ENCODE results near the gene PEX14. TPM values are rescaled to one million over a fixed set of nuclear protein-coding genes. Genes with fewer than 3 reads are reported as not detected.

Gene PEX14
- total RNA-seq, 2 donors from 2014 or later = 19.5 to 29.3 TPM

- no peak overlapping the region for H3K27ac ChIP-seq
- no peak for DNase-seq
- no peak for TF ChIP-seq CTCF (IDR thresholded peaks at IDR 0.05)
- intact Hi-C loops (cut with DNase I) = no loop called here
- no peak overlapping the region for H3K4me3 ChIP-seq
- H3K36me3 ChIP-seq = no peaks in the 10 kb centered on the region
- H3K9ac ChIP-seq (ENCODE audit: low read depth in 2 of 2, low read length in 2 of 2) = no peak overlapping the region
- no peaks in the 10 kb centered on the region for H3K27me3 ChIP-seq
- no peaks in the 10 kb centered on the region for H3K9me3 ChIP-seq
- H3K4me1 ChIP-seq = no peaks in the 10 kb centered on the region
Observed at GRCh38 chr1:10585242-10585641, 110.5 kb downstream of the PEX14 start.

- H3K36me3 ChIP-seq = no peaks in the 10 kb centered on the region
- no peak for TF ChIP-seq CTCF (IDR thresholded peaks at IDR 0.05)
- no peaks in the 10 kb centered on the region for H3K27me3 ChIP-seq
- H3K4me1 ChIP-seq = no peaks in the 10 kb centered on the region
- no peak for DNase-seq
- intact Hi-C loops (cut with DNase I) = no loop called here
- no peak overlapping the region for H3K4me3 ChIP-seq
- H3K9ac ChIP-seq (ENCODE audit: low read depth in 2 of 2, low read length in 2 of 2) = no peak overlapping the region
- no peak overlapping the region for H3K27ac ChIP-seq
- H3K9me3 ChIP-seq = no peaks in the 10 kb centered on the region
Observed at GRCh38 chr1:10586125-10586524, 111.4 kb downstream of the PEX14 start.

- H3K36me3 ChIP-seq = no peaks in the 10 kb centered on the region
- no peak overlapping the region for H3K27ac ChIP-seq
Observed at GRCh38 chr1:10588640-10589039, 113.9 kb downstream of the PEX14 start.

GRCh38 chr1:10589074-10589473, 114.3 kb downstream of the PEX14 start:
- H3K36me3 ChIP-seq = no peaks in the 10 kb centered on the region
- no peak overlapping the region for H3K9ac ChIP-seq (ENCODE audit: low read depth in 2 of 2, low read length in 2 of 2)
- TF ChIP-seq CTCF (IDR thresholded peaks at IDR 0.05) = no peak
- H3K4me1 ChIP-seq = no peaks in the 10 kb centered on the region
- no peak for DNase-seq
- intact Hi-C loops (cut with DNase I) = no loop called here
- no peak overlapping the region for H3K27ac ChIP-seq
- H3K9me3 ChIP-seq = no peaks in the 10 kb centered on the region
- H3K4me3 ChIP-seq = no peak overlapping the region
- no peaks in the 10 kb centered on the region for H3K27me3 ChIP-seq

More at GRCh38 chr1:10588640-10589039, 113.9 kb downstream of the PEX14 start:
- intact Hi-C loops (cut with DNase I) = no loop called here
- no peaks in the 10 kb centered on the region for H3K27me3 ChIP-seq
- no peak for TF ChIP-seq CTCF (IDR thresholded peaks at IDR 0.05)
- DNase-seq = no peak
- no peaks in the 10 kb centered on the region for H3K4me1 ChIP-seq
- no peak overlapping the region for H3K9ac ChIP-seq (ENCODE audit: low read depth in 2 of 2, low read length in 2 of 2)
- no peak overlapping the region for H3K4me3 ChIP-seq
- no peaks in the 10 kb centered on the region for H3K9me3 ChIP-seq

- H3K36me3 ChIP-seq = no peaks in the 10 kb centered on the region
- intact Hi-C loops (cut with DNase I) = no loop called here
- H3K9ac ChIP-seq (ENCODE audit: low read depth in 2 of 2, low read length in 2 of 2) = no peak overlapping the region
- TF ChIP-seq CTCF (IDR thresholded peaks at IDR 0.05) = no peak
- H3K27ac ChIP-seq = no peak overlapping the region
- no peaks in the 10 kb centered on the region for H3K4me1 ChIP-seq
- H3K9me3 ChIP-seq = no peaks in the 10 kb centered on the region
- DNase-seq = no peak
- H3K27me3 ChIP-seq = no peaks in the 10 kb centered on the region
- H3K4me3 ChIP-seq = no peak overlapping the region
Observed at GRCh38 chr1:10591010-10591409, 116.3 kb downstream of the PEX14 start.

GRCh38 chr1:10592373-10592772, 117.6 kb downstream of the PEX14 start:
- H3K4me3 ChIP-seq = no peak overlapping the region
- no peak for TF ChIP-seq CTCF (IDR thresholded peaks at IDR 0.05)
- no peak overlapping the region for H3K9ac ChIP-seq (ENCODE audit: low read depth in 2 of 2, low read length in 2 of 2)
- intact Hi-C loops (cut with DNase I) = no loop called here
- no peaks in the 10 kb centered on the region for H3K9me3 ChIP-seq
- no peaks in the 10 kb centered on the region for H3K4me1 ChIP-seq
- no peak overlapping the region for H3K27ac ChIP-seq
- H3K27me3 ChIP-seq = no peaks in the 10 kb centered on the region
- H3K36me3 ChIP-seq = no peaks in the 10 kb centered on the region
- no peak for DNase-seq

All from colonic mucosa (tissue), 4 donors.